Right lobe of liver (tissue), 4 donors: ENCODE results near the gene UTP25.

Experiments
- POLR2A ChIP-seq: fragments of 450-650 bp; IDR thresholded peaks from one replicate; pipeline ENCODE4 v1.6.1; 2017; ENCODE audit warnings: antibody characterized with exemption, mild to moderate bottlenecking
- TF ChIP-seq, protein P1 (sequence below), 4 donors: fragments of 200-600 bp in 3 of 4; fragments of 450-650 bp in 1 of 4; IDR thresholded peaks; one replicate each; pipeline versions ENCODE4 v1.5.1 to v1.8.0; 2016 to 2022; ENCODE audit warnings: antibody characterized with exemption in 4 of 4, mild to moderate bottlenecking in 2 of 4
- donor health status: DM: no; HTN: no; CAD: no.
- donor health status: DM: no; HTN: no; CAD: no.
- donor health status: DM: no; HTN: yes; CAD: no.

GRCh38 chr1:209861242-209861641 is 33.5 kb downstream of the UTP25 start:
- TF ChIP-seq, protein P1, sequence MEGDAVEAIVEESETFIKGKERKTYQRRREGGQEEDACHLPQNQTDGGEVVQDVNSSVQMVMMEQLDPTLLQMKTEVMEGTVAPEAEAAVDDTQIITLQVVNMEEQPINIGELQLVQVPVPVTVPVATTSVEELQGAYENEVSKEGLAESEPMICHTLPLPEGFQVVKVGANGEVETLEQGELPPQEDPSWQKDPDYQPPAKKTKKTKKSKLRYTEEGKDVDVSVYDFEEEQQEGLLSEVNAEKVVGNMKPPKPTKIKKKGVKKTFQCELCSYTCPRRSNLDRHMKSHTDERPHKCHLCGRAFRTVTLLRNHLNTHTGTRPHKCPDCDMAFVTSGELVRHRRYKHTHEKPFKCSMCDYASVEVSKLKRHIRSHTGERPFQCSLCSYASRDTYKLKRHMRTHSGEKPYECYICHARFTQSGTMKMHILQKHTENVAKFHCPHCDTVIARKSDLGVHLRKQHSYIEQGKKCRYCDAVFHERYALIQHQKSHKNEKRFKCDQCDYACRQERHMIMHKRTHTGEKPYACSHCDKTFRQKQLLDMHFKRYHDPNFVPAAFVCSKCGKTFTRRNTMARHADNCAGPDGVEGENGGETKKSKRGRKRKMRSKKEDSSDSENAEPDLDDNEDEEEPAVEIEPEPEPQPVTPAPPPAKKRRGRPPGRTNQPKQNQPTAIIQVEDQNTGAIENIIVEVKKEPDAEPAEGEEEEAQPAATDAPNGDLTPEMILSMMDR (IDR thresholded peaks at IDR 0.05), result no peak
- TF ChIP-seq POLR2A, result no peak
